Nephron progenitor cell (in vitro differentiated cells): ENCODE measurements around the gene ADORA1.
A peak's percentile ranks its signal among the peaks of the same experiment; 100 is the strongest.

Source experiments
- DNase-seq: peaks from one replicate; pipeline ENCODE4 v3.0.0; 2021
- H3K27ac Mint-ChIP-seq: 2 replicates; pipeline ENCODE4 v1.8.0; 2021; ENCODE audit warnings: mild to moderate bottlenecking, moderate library complexity, mixed read lengths
- H3K27me3 Mint-ChIP-seq: 2 replicates; pipeline ENCODE4 v1.8.0; 2021; ENCODE audit warnings: mild to moderate bottlenecking, low read depth, mixed read lengths; ENCODE audit not compliant: poor library complexity
- H3K36me3 Mint-ChIP-seq: 2 replicates; pipeline ENCODE4 v1.8.0; 2021; ENCODE audit warnings: low read depth, mixed read lengths
- H3K4me1 Mint-ChIP-seq: 2 replicates; pipeline ENCODE4 v1.8.0; 2021; ENCODE audit warnings: mixed read lengths
- H3K4me3 Mint-ChIP-seq: 2 replicates; pipeline ENCODE4 v1.8.0; 2021; ENCODE audit warnings: mild to moderate bottlenecking, moderate library complexity, mixed read lengths
- H3K9me3 Mint-ChIP-seq: 2 replicates; pipeline ENCODE4 v1.8.0; 2021; ENCODE audit warnings: mild to moderate bottlenecking, moderate library complexity, mixed read lengths
- TF ChIP-seq, protein P1 (sequence below): fragments of 200-600 bp; sonication (generic); IDR thresholded peaks from 2 replicates; pipeline ENCODE4 v1.5.0; 2021; ENCODE audit warnings: antibody characterized with exemption

ADORA1 gene

DNA sequence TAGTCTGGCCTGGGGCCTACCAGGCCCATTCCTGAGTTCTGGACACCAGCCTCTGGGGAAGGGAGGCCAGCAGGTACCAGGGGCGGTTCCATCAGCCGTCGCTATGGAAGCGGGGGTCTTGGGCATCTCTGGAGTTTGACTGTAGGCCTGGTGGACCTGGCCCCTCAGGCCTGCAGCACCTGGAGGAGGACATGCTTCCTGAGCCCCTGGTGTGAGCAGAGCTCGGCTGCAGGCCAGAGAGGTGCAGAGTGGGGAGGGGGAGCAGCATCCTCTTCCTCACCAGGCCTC is 40.3 kb downstream of the ADORA1 start:
- TF ChIP-seq, protein P1, sequence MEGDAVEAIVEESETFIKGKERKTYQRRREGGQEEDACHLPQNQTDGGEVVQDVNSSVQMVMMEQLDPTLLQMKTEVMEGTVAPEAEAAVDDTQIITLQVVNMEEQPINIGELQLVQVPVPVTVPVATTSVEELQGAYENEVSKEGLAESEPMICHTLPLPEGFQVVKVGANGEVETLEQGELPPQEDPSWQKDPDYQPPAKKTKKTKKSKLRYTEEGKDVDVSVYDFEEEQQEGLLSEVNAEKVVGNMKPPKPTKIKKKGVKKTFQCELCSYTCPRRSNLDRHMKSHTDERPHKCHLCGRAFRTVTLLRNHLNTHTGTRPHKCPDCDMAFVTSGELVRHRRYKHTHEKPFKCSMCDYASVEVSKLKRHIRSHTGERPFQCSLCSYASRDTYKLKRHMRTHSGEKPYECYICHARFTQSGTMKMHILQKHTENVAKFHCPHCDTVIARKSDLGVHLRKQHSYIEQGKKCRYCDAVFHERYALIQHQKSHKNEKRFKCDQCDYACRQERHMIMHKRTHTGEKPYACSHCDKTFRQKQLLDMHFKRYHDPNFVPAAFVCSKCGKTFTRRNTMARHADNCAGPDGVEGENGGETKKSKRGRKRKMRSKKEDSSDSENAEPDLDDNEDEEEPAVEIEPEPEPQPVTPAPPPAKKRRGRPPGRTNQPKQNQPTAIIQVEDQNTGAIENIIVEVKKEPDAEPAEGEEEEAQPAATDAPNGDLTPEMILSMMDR: no peak
- DNase-seq: no peak
- Mint-ChIP-seq H3K4me1 (peaks cover 42% of the 10 kb centered on the region), H3K9me3 (no peaks in the 10 kb centered on the region), H3K4me3 (no peak overlapping the region), H3K36me3 (no peaks in the 10 kb centered on the region), H3K27me3 (peaks cover 18% of the 10 kb centered on the region), H3K27ac (no peak overlapping the region)

DNA sequence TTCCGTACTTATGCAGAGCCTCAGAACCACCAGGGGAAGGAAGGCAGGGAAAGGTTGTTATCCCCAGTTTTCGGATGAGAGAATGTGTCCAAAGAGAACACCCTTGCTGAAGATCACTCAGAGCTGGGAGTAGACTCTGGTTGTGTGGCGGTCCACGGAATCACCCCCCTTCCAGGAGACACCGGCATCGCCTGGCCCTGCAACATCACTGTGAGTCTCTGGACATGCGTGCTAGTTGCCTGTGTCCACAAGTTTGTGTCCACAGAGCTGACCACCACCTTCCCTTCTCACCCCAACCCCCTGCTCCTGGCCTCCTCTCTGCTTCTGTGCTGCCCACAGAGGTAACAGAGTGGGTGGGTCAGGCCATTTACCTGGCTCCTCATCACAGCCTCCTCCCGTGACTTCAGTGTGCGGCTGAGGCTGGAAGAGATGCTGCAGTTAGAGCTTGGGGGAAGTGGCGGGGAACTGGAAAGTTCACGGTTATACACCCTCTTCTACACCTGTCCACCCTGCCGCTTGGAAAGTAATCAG is 40.8 kb downstream of the ADORA1 start:
- peaks cover 39% of the 10 kb centered on the region for H3K4me1 Mint-ChIP-seq
- no peak for DNase-seq
- H3K27ac Mint-ChIP-seq: peak overlapping the region; percentile 61
- no peak overlapping the region for H3K4me3 Mint-ChIP-seq
- TF ChIP-seq, protein P1: no peak
- no peaks in the 10 kb centered on the region for H3K9me3 Mint-ChIP-seq
- peaks cover 15% of the 10 kb centered on the region for H3K27me3 Mint-ChIP-seq
- H3K36me3 Mint-ChIP-seq: no peaks in the 10 kb centered on the region

DNA sequence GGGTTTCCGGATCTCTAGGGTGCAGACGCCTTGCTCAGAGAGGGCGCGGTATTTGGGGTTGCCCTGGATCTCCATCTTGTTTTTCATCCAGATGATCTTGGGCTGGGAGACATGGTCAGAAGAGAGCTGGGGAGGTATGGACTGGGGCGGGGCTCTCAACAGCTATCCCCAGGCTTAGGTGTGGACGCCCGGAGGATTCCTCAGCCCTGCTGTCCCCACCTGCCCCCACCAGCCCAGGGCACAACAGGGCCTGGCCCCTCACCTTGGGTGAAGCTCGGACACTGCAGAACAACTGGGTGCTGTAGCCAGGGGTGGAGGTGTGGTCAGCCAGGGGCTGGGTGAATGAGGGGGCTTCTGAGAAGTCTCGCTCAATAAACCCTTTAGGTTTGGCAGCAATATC is 41.5 kb downstream of the ADORA1 start:
- H3K4me1 Mint-ChIP-seq: peaks cover 45% of the 10 kb centered on the region
- peak overlapping the region; percentile 61 for H3K27ac Mint-ChIP-seq
- H3K9me3 Mint-ChIP-seq: no peaks in the 10 kb centered on the region
- no peak overlapping the region for H3K4me3 Mint-ChIP-seq
- TF ChIP-seq, protein P1: no peak
- no peaks in the 10 kb centered on the region for H3K36me3 Mint-ChIP-seq
- no peak for DNase-seq
- peaks cover 15% of the 10 kb centered on the region for H3K27me3 Mint-ChIP-seq

DNA sequence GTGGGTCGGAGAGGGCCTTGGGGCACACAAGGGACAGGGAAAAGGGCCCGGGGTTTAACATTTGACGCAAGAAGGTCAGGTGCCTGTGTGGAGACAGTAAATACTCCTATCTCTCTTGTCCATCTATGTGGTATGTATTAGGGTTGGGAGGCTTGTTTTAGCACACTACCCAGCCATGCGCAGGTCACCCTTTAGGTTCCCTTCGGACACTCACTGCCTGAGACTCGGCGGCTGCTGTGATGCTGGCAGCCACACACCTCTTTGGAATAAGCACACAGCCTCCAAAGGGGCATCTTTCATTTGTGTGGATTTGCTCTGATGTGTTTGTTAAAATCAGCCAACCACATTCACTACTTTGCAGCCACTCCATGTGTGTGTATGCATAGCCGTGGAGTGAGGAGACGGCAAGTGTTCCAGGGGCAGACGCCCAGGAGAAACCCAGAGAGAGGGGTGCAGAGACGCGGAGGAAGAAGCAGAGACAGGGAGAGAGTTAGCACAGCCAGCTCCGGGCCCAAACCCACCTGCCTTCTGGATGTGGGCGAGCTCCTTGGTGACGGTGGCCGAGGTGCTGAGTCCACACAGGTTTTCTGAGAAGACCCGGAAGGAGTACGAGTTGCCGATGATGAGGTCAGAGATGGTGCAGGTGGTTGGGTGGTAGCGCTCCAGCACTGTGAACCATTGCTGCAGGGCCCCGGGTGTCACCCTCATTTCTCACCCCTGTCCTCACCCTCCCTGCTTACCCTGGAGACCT is 42.4 kb downstream of the ADORA1 start:
- H3K4me3 Mint-ChIP-seq: no peak overlapping the region
- DNase-seq: no peak
- TF ChIP-seq, protein P1: no peak

DNA sequence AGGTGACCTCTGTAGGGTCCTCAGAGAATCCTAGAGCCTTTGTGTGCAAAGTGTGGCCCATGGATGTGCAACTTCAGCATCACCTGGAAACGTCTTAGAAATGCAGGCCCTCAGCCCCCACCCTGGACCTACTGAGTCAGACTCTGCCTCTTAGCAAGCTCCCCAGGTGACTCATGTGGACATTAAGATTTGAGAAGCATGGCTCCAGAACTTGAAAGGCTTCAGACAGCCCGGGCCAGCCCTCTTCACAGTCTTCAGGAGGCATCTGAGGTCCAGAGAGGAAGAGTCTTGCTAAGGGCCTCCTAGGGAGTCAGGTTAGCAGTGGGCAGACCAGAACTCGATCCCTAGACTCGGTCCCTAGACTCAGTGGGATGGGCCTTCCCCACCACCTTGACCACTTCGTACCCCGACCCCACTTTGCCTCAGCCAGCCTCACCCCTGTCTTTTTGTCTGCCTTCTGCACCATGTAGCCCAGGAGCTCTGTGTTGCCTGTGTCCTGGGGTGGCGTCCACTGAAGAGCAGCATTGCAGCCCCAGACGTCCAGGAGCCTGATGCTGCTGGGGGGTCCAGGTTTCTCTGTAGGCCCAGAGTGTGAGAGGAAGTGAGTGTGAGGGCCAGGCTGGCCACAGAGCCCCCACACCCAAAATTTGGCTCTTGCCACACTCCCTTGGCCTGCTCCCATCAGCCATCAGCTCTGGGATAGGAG is 43.3 kb downstream of the ADORA1 start:
- no peaks in the 10 kb centered on the region for H3K9me3 Mint-ChIP-seq
- no peak for DNase-seq
- no peak overlapping the region for H3K4me3 Mint-ChIP-seq
- TF ChIP-seq, protein P1: no peak
- peaks cover 52% of the 10 kb centered on the region for H3K4me1 Mint-ChIP-seq
- H3K27ac Mint-ChIP-seq: no peak overlapping the region
- no peaks in the 10 kb centered on the region for H3K36me3 Mint-ChIP-seq
- H3K27me3 Mint-ChIP-seq: peaks cover 15% of the 10 kb centered on the region

More for the DNA sequence above, 42.4 kb downstream of the ADORA1 start:
- Mint-ChIP-seq H3K4me1 (peaks cover 49% of the 10 kb centered on the region), H3K27ac (no peak overlapping the region), H3K36me3 (no peaks in the 10 kb centered on the region), H3K9me3 (no peaks in the 10 kb centered on the region), H3K27me3 (peaks cover 15% of the 10 kb centered on the region)
